Naive B cell (primary cell): Measurements from ENCODE around the gene CNTN2. TPM values are rescaled to one million over a fixed set of nuclear protein-coding genes. Genes with fewer than 3 reads are reported as not detected.

ENCODE experiments used
- ATAC-seq, 2 donors: fragments of 150-1000 bp; cut with Tn5 transposase; 2 replicates each; pipeline ENCODE4 v1.10.0; 2021; ENCODE audit warnings: low read depth in 2 of 2, mild to moderate bottlenecking in 2 of 2, moderate library complexity in 2 of 2
- DNase-seq: peaks from one replicate; pipeline ENCODE4 v3.0.0; 2022
- H3K27ac Mint-ChIP-seq, 6 donors: one replicate each; pipeline ENCODE4 v1.8.0; 2020 to 2022; ENCODE audit warnings: mild to moderate bottlenecking in 6 of 6, mixed read lengths in 6 of 6, moderate library complexity in 5 of 6, inconsistent platforms in 2 of 6
- H3K27me3 Mint-ChIP-seq, 3 donors: one replicate each; pipeline ENCODE4 v1.8.0; 2021 to 2022; ENCODE audit warnings: mixed read lengths in 3 of 3, mild to moderate bottlenecking in 1 of 3
- H3K36me3 Mint-ChIP-seq, 2 donors: one replicate each; pipeline ENCODE4 v1.8.0; 2020 to 2022; ENCODE audit warnings: mixed read lengths in 2 of 2, inconsistent platforms in 1 of 2, mild to moderate bottlenecking in 1 of 2
- H3K4me1 Mint-ChIP-seq, 3 donors: one replicate each; pipeline ENCODE4 v1.8.0; 2020 to 2022; ENCODE audit warnings: mixed read lengths in 3 of 3, inconsistent platforms in 1 of 3, mild to moderate bottlenecking in 1 of 3, moderate library complexity in 1 of 3
- H3K4me3 Mint-ChIP-seq, 8 donors: one replicate each; pipeline ENCODE4 v1.8.0; 2020 to 2022; ENCODE audit warnings: mild to moderate bottlenecking in 8 of 8, mixed read lengths in 8 of 8, moderate library complexity in 8 of 8, inconsistent platforms in 2 of 8
- H3K9me3 Mint-ChIP-seq, 7 donors: one replicate each; pipeline ENCODE4 v1.8.0; 2020 to 2022; ENCODE audit warnings: mixed read lengths in 7 of 7, mild to moderate bottlenecking in 5 of 7, inconsistent platforms in 2 of 7, moderate library complexity in 1 of 7
- polyA plus RNA-seq, 6 donors: library from polyadenylated mRNA; unstranded; fragments of 300-500 nt; fragmentation: Illumina TruSeq; gene quantifications; one replicate each; pipeline ENCODE4 v1.2.3, GENCODE V29; 2021; ENCODE audit warnings: low read depth in 6 of 6

The CNTN2 gene
- polyA plus RNA-seq, 6 donors from 2014 or later, result not detected

- no peaks in the 10 kb centered on the region for H3K9me3 Mint-ChIP-seq
- no peaks in the 10 kb centered on the region for H3K27me3 Mint-ChIP-seq
- H3K27ac Mint-ChIP-seq, result peak overlapping the region in 1 of 6 donors; percentile 14
- no peak for ATAC-seq
- H3K4me3 Mint-ChIP-seq, result no peak overlapping the region
- peaks cover 14 to 26% (median 14%) of the 10 kb centered on the region in 3 donors for H3K4me1 Mint-ChIP-seq
- peaks cover 20 to 32% of the 10 kb centered on the region in 2 donors for H3K36me3 Mint-ChIP-seq
- no peak for DNase-seq
Observed at GRCh38 chr1:205107327-205107726, 64.3 kb downstream of the CNTN2 start.

GRCh38 chr1:205108464-205108863 lies 65.5 kb downstream of the CNTN2 start:
- no peak for ATAC-seq
- H3K9me3 Mint-ChIP-seq, result no peaks in the 10 kb centered on the region
- DNase-seq, result no peak
- H3K4me3 Mint-ChIP-seq, result no peak overlapping the region
- H3K27ac Mint-ChIP-seq, result peak overlapping the region in 1 of 6 donors; percentile 46
- no peaks in the 10 kb centered on the region for H3K27me3 Mint-ChIP-seq
- peaks cover 15 to 33% of the 10 kb centered on the region in 2 donors for H3K36me3 Mint-ChIP-seq
- peaks cover 14 to 26% (median 14%) of the 10 kb centered on the region in 3 donors for H3K4me1 Mint-ChIP-seq

GRCh38 chr1:205109269-205109668 lies 66.3 kb downstream of the CNTN2 start:
- ATAC-seq (no peak), DNase-seq (no peak)
- no peaks in the 10 kb centered on the region for H3K9me3 Mint-ChIP-seq
- no peak overlapping the region for H3K4me3 Mint-ChIP-seq
- peaks cover 14 to 26% (median 14%) of the 10 kb centered on the region in 3 donors for H3K4me1 Mint-ChIP-seq
- H3K36me3 Mint-ChIP-seq, result peaks cover 10 to 30% of the 10 kb centered on the region in 2 donors
- no peak overlapping the region for H3K27ac Mint-ChIP-seq
- no peaks in the 10 kb centered on the region for H3K27me3 Mint-ChIP-seq

- Mint-ChIP-seq H3K27me3 (no peaks in the 10 kb centered on the region), H3K36me3 (peaks cover 10 to 30% of the 10 kb centered on the region in 2 donors), H3K4me3 (no peak overlapping the region), H3K4me1 (peaks cover 14 to 26% (median 14%) of the 10 kb centered on the region in 3 donors), H3K9me3 (no peaks in the 10 kb centered on the region), H3K27ac (peak overlapping the region in 2 of 6 donors; percentile 19 to 32)
- no peak for ATAC-seq
- DNase-seq, result no peak
Observed at GRCh38 chr1:205109711-205110110, 66.7 kb downstream of the CNTN2 start.

- DNase-seq (no peak), ATAC-seq (peak; percentile 21 to 49)
- Mint-ChIP-seq H3K4me3 (no peak overlapping the region), H3K27ac (peak overlapping the region in 4 of 6 donors; percentile 4 to 62 (median 32)), H3K9me3 (no peaks in the 10 kb centered on the region), H3K36me3 (peaks cover 10 to 24% of the 10 kb centered on the region in 2 donors), H3K4me1 (peaks cover 14 to 30% (median 15%) of the 10 kb centered on the region in 3 donors), H3K27me3 (no peaks in the 10 kb centered on the region)
Observed at GRCh38 chr1:205111354-205111753, 68.3 kb downstream of the CNTN2 start.

DNA sequence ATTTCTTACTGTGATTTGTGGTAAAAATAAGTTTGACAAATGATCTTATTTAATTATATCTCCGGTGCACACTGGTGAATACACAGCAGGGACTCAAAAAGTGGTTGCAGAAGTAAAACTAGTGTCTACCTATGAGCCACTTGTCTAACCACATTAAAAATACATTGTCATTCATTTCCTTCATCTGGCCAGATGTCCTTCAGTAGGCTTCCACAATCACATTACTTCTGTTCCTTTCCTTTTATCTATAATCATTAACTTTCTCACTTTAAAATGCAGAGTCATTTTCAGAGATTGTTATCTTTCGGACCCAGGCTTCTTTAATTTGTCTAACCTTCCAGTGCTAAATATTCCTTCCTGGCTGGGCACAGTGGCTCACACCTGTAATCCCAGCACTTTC lies 75.7 kb downstream of the CNTN2 start:
- Mint-ChIP-seq H3K4me1 (peaks cover 35 to 55% (median 42%) of the 10 kb centered on the region in 3 donors), H3K9me3 (no peaks in the 10 kb centered on the region), H3K36me3 (no peaks in the 10 kb centered on the region), H3K27me3 (no peaks in the 10 kb centered on the region), H3K4me3 (peak overlapping the region in 5 of 8 donors; percentile 1 to 96 (median 44)), H3K27ac (peak overlapping the region in 3 of 6 donors; percentile 18 to 66 (median 44))
- ATAC-seq, result no peak
- DNase-seq, result no peak

DNA sequence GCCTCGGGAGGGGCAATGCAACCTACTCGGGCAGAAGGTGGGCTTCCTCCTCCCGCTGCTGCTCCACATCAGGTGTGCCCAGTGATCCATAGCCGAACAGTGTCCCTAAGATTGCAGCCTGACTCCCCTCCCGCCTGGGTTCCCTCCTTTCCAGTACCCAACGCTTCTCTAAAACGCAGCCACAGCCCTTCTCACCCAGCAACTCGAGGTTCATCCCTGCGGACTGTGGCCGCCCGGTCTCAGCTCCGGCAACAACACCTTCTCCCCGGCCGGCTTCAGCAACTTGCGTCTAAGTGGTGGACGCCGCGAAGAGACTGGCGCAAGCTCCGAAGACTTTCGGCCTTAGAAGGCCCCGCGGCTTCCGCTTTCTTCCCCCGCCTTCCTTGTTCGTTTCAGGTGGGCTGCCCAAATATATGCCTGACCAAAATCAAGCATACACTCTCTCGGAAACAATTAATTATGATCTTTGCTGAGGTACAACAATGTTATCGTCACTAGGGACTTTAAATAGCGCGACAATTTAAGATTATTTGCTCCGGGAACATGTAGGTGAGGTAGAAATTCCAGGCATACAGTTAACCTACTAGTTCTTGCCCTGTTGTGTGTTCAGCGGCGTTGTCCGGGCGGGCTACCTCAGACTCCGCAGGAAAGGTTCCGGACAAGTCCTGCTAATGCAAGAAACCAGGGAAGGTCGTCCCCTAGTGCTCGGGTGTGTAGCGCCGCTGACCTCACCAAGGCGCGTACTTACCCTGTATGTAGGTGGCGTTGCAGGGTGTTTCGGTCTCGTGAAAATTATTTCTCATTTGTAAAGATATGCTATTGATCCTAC lies 78.9 kb downstream of the CNTN2 start, which contains the start of gene RBBP5:
Gene RBBP5, minus strand, starts transcription at position 319 of the 829 bp plus-strand sequence. Its CDS starts 105 bp downstream, at position 214.
- no peaks in the 10 kb centered on the region for H3K27me3 Mint-ChIP-seq
- peaks cover 40 to 58% (median 49%) of the 10 kb centered on the region in 3 donors for H3K4me1 Mint-ChIP-seq
- DNase-seq (peak; percentile 96), ATAC-seq (peak; percentile 90 to 91)
- H3K36me3 Mint-ChIP-seq, result no peaks in the 10 kb centered on the region
- H3K4me3 Mint-ChIP-seq, result peak within 1 kb of the TSS; percentile 96 to 100 (median 99)
- peak within 1 kb of the TSS; percentile 100 for H3K27ac Mint-ChIP-seq
- no peaks in the 10 kb centered on the region for H3K9me3 Mint-ChIP-seq

DNA sequence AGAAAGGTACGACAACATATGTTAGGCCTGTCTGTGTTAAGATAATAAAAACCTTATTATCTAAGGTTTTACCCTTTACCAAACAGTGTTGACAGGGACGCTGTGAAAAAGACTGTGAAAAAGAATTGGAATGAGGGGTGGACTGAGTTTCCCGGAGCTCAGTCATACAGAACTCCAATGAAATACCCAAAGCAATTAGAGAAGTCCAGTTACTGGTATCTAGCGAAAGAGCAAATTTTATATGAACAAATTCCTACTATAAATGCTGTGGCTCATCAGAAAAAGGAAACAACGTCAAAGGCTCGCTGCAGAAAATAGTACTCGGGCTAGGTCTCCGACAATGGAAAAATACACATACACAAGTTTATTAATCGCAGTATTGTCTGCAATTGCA lies 79.5 kb downstream of the CNTN2 start:
- Mint-ChIP-seq H3K4me1 (peaks cover 40 to 58% (median 49%) of the 10 kb centered on the region in 3 donors), H3K9me3 (no peaks in the 10 kb centered on the region), H3K27me3 (no peaks in the 10 kb centered on the region), H3K27ac (peak overlapping the region; percentile 100), H3K36me3 (no peaks in the 10 kb centered on the region), H3K4me3 (peak overlapping the region; percentile 96 to 100 (median 99))
- ATAC-seq (no peak), DNase-seq (no peak)

DNA sequence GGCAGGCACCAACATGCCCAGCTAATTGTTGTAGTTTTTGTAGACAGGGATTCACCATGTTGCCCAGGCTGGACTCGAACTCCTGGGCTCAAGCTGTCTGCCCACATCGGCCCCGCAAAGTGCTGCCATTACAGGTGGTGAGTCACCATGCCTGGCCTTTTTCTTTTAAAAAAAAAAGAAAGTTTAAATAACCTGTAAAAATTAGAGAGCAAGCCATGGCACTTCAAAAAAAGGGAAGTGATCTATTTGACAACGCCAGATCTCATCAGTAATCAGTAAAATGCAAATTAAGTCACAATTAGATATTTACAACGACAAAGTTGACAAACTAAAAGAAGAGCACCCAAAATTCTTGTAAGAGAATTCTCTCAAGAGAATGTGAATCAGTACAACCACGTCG lies 81.7 kb downstream of the CNTN2 start:
- Mint-ChIP-seq H3K27me3 (no peaks in the 10 kb centered on the region), H3K4me3 (peak overlapping the region in 5 of 8 donors; percentile 32 to 77 (median 47)), H3K4me1 (peaks cover 30 to 44% (median 32%) of the 10 kb centered on the region in 3 donors), H3K27ac (peak overlapping the region in 4 of 6 donors; percentile 44 to 84 (median 60)), H3K36me3 (no peaks in the 10 kb centered on the region), H3K9me3 (no peaks in the 10 kb centered on the region)
- ATAC-seq, result peak; percentile 8 to 22
- DNase-seq, result peak; percentile 32

- DNase-seq (no peak), ATAC-seq (no peak)
- Mint-ChIP-seq H3K27me3 (no peaks in the 10 kb centered on the region), H3K9me3 (no peaks in the 10 kb centered on the region), H3K27ac (no peak overlapping the region), H3K4me3 (no peak overlapping the region), H3K4me1 (peaks cover 5 to 18% (median 11%) of the 10 kb centered on the region in 3 donors), H3K36me3 (no peaks in the 10 kb centered on the region)
Observed at GRCh38 chr1:205127646-205128045, 84.6 kb downstream of the CNTN2 start.

Other genes starting within 250 kb of the CNTN2 start
- gene NFASC, start 172.3 kb upstream of the CNTN2 start, polyA plus RNA-seq, result under 1 TPM in 1 of 6 donors, not detected in 5; 0.04 TPM
- gene TMEM81, start 41.2 kb downstream of the CNTN2 start, polyA plus RNA-seq, result under 1 TPM in 5 of 6 donors, not detected in 1; 0.26 to 0.81 (median 0.55) TPM
- 10 to 100 TPM in 5 of 6 donors, 1 to 10 TPM in 1; 7.8 to 21.2 (median 18.9) TPM for gene RBBP5, start 78.8 kb downstream of the CNTN2 start, polyA plus RNA-seq
- gene DSTYK, start 168.5 kb downstream of the CNTN2 start, polyA plus RNA-seq, result 1 to 10 TPM; 4.5 to 7.6 (median 5.8) TPM
- under 1 TPM in 5 of 6 donors, not detected in 1; 0.12 to 0.77 (median 0.50) TPM for gene TMCC2, start 184.7 kb downstream of the CNTN2 start, polyA plus RNA-seq